ENCODE measurements around the gene ATXN7. TPM values are rescaled to one million over a fixed set of nuclear protein-coding genes. Genes with fewer than 3 reads are reported as not detected.
A peak's percentile ranks its signal among the peaks of the same experiment; 100 is the strongest.

ATXN7 gene
- total RNA-seq, 4 donors from 2014 or later = 48.5 to 80.3 (median 75.2) TPM

DNA sequence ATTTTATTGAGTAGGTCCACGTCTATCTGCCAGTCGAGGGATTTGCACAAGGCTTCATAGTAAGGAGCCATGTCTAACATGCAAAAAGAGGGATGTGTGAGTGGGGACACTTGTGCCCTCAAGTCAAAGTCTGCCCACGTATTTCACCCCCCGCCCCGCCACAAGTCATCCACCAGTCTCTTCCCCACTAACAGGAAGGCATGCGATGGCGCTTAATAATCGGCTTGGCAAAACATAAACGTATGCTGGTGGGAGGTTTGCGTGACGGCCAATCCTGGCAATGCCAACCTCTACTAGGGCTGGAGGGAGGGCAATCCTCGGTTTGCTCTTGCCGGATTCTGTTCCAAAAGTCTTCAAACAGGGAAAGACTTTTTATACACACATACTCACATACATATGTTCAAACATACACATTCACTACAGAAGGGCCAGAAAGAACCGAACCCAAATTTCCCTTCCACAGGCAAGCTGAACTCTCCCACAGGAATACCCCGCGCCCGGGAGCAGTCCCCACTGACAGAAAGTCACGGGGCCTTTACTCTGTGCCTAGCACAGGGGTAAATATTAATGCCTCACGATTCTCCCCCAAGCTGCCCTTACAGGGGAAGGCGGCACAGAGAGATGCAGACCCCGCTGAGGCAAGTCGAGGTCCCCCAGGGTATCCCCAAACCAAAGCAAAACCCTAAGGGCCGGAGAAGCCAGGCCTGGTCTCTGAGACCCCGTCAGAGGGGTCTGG, 159.0 kb downstream of the ATXN7 start:
- no peaks in the 10 kb centered on the region for H3K9me3 ChIP-seq
- peak overlapping the region; percentile 69 to 84 (median 78) for H3K4me3 ChIP-seq
- no peak for TF ChIP-seq POLR2A (IDR thresholded peaks at IDR 0.05)
- TF ChIP-seq, protein P1, sequence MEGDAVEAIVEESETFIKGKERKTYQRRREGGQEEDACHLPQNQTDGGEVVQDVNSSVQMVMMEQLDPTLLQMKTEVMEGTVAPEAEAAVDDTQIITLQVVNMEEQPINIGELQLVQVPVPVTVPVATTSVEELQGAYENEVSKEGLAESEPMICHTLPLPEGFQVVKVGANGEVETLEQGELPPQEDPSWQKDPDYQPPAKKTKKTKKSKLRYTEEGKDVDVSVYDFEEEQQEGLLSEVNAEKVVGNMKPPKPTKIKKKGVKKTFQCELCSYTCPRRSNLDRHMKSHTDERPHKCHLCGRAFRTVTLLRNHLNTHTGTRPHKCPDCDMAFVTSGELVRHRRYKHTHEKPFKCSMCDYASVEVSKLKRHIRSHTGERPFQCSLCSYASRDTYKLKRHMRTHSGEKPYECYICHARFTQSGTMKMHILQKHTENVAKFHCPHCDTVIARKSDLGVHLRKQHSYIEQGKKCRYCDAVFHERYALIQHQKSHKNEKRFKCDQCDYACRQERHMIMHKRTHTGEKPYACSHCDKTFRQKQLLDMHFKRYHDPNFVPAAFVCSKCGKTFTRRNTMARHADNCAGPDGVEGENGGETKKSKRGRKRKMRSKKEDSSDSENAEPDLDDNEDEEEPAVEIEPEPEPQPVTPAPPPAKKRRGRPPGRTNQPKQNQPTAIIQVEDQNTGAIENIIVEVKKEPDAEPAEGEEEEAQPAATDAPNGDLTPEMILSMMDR (IDR thresholded peaks at IDR 0.05) = no peak
- no peak for DNase-seq
- H3K36me3 ChIP-seq = peaks cover 0 to 38% (median 0%) of the 10 kb centered on the region in 3 donors
- H3K27me3 ChIP-seq = no peaks in the 10 kb centered on the region
- H3K27ac ChIP-seq = peak overlapping the region; percentile 68 to 84 (median 78)
- H3K4me1 ChIP-seq = peaks cover 0 to 14% (median 2%) of the 10 kb centered on the region in 4 donors

DNA sequence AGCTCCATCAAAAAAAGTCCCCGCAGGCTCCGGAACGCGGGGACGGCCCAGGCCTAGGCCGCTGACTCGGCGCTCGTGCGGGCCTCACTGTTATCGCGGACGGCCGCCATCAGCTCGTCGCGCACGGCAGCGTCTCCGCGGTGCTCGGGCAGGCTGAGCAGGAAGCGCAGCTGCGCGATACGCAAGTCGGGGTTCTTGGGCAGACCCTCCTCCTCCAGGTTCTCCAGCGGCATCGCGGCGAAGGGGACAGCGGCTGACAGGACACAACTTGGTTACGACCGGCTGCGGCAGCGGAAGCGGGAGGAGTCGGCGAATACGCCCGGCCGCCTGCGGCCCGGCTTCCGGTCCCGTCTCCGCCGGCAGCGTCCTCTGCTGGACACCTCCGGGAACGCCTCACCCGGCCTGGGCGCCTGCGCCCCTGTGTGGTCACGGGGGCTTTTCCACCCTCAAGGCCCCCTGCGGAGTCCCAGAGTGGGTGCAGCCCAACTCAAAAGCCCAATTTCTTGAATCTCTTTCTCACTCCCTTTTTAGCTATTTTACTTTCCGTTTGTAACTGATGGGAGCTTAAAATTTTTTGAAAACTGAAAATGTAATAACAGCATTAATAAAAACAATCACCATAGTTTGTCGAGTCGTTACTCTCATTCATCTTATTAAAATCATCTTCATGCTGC, 159.7 kb downstream of the ATXN7 start, which contains the start of gene PSMD6:
Gene PSMD6 (minus strand): TSS at position 308 of the 674 bp plus-strand sequence. CDS start 75 bp downstream, at position 233.
- peak within 1 kb of the TSS; percentile 69 to 84 (median 78) for H3K4me3 ChIP-seq
- no peaks in the 10 kb centered on the region for H3K9me3 ChIP-seq
- peak within 1 kb of the TSS; percentile 68 to 84 (median 78) for H3K27ac ChIP-seq
- peaks cover 0 to 32% (median 0%) of the 10 kb centered on the region in 3 donors for H3K36me3 ChIP-seq
- peaks cover 0 to 14% (median 2%) of the 10 kb centered on the region in 4 donors for H3K4me1 ChIP-seq
- TF ChIP-seq, protein P1 (IDR thresholded peaks at IDR 0.05) = peak; percentile 97 to 100 (median 98)
- peak; percentile 31 to 38 for TF ChIP-seq POLR2A (IDR thresholded peaks at IDR 0.05)
- DNase-seq = peak; percentile 78 to 92 (median 92)
- no peaks in the 10 kb centered on the region for H3K27me3 ChIP-seq

DNA sequence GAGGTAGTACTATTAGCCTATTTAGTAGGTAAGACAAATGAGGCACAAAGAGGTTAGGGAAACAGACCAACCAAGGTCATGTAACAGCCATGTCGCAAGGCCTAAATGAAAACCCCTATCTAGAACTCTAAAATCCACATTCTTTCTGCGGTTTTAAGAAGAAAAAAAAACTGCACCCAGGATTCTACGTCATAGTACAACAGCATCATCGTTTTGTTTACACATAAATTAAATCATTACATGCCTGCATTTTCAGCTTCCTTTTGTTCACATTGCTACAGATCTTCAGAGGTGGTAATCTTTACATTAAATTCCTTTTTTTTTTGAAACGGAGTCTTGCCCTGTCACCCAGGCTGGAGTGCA, 160.2 kb downstream of the ATXN7 start:
- Histone ChIP-seq H3K27ac (peak overlapping the region; percentile 68 to 84 (median 78)), H3K9me3 (no peaks in the 10 kb centered on the region), H3K36me3 (peaks cover 0 to 27% (median 0%) of the 10 kb centered on the region in 3 donors), H3K27me3 (no peaks in the 10 kb centered on the region), H3K4me1 (peaks cover 0 to 14% (median 2%) of the 10 kb centered on the region in 4 donors), H3K4me3 (peak overlapping the region in 2 of 4 donors; percentile 69 to 84)
- no peak for DNase-seq
- TF ChIP-seq POLR2A (IDR thresholded peaks at IDR 0.05) = no peak
- TF ChIP-seq, protein P1 (IDR thresholded peaks at IDR 0.05) = no peak

DNA sequence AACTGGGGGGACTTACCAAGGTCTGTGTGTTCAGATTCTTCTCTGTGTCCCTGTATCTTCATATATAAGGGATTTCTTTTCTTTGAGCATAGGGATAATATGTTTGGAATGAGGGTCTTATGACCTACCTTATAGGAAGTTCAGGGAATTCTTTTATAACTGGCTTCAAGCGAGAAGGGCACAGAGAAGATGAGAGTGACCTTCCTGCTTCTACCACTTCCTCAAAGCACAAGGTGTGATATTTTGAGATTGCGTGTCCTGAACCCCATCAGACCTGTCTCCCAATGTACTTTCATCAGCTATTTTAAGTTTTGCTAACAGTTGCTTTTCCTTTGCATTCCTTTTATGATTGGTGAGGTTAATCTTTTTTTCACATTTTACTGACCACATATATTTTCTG, 162.7 kb downstream of the ATXN7 start:
- peaks cover 0 to 2% (median 0%) of the 10 kb centered on the region in 3 donors for H3K36me3 ChIP-seq
- no peak overlapping the region for H3K4me3 ChIP-seq
- H3K9me3 ChIP-seq = no peaks in the 10 kb centered on the region
- TF ChIP-seq POLR2A (IDR thresholded peaks at IDR 0.05) = no peak
- TF ChIP-seq, protein P1 (IDR thresholded peaks at IDR 0.05) = no peak
- H3K4me1 ChIP-seq = peaks cover 0 to 14% (median 2%) of the 10 kb centered on the region in 4 donors
- H3K27me3 ChIP-seq = no peaks in the 10 kb centered on the region
- H3K27ac ChIP-seq = no peak overlapping the region
- no peak for DNase-seq

DNA sequence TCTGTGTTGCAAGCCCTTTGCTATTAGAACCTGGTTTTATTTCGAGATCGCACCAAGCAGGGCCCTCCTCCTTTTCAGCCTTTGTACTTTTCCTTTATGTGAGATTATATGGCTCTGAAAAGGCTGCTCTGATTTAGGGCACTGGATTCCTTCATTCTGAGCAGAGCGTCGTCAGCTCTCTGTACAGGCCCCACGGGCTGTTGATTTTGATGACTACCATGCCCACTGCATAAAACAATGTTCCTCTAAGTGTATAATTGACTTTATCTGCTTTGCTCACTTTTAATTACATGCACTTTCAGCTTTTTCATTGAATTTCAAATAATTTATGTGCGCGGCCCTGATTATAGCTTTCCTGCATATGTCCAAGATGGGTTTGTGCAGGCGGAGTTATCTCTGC, 164.0 kb downstream of the ATXN7 start:
- Histone ChIP-seq H3K4me3 (no peak overlapping the region), H3K9me3 (no peaks in the 10 kb centered on the region), H3K36me3 (no peaks in the 10 kb centered on the region), H3K4me1 (peaks cover 0 to under 1% (median 0%) of the 10 kb centered on the region in 4 donors), H3K27ac (no peak overlapping the region), H3K27me3 (no peaks in the 10 kb centered on the region)
- no peak for TF ChIP-seq POLR2A (IDR thresholded peaks at IDR 0.05)
- TF ChIP-seq, protein P1 (IDR thresholded peaks at IDR 0.05) = no peak
- no peak for DNase-seq

All from Peyer's patch (tissue), 4 donors.